ENCODE measurements around the gene TEX28.
"Not testable (repeated sequence)": the region's sequence is repeated elsewhere in the genome, so short reads cannot be mapped to it uniquely, and the experiment has no call there.

Gene TEX28

DNA sequence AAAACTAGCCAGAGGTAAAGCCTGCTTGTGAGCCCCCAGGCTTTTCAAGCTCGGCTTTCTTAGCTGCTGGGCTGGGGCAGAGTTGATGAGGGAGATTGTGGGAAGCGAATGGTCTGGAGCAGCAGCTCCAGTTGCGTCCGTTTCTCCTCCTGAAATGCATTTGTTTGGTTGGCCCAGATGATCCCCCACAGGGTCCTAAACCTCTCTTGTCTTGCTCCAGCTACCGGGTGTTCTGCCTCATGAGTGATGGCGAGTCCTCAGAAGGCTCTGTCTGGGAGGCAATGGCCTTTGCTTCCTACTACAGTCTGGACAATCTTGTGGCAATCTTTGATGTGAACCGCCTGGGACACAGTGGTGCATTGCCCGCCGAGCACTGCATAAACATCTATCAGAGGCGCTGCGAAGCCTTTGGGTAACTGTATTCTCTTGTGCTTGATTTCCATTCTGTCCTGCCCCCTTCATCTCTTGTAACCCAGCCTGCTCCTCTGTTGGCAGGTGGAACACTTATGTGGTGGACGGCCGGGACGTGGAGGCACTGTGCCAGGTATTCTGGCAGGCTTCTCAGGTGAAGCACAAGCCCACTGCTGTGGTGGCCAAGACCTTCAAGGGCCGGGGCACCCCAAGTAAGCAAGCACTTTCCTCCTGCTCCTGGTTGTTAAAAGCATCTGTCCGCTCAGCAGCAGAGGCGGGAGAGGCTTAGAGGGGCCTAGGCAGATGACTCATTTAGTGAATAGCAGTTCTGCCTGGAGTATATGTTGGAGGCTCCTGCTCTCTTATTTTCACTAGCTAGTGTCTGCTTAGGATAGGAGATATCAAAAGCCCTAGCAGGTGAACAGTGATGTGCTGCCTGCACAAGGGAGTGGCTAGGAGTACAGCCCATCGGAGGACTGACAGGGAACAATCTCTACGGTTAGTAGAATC is 16.0 kb upstream of the TEX28 start:
- DNase-seq, result peak; percentile 71

DNA sequence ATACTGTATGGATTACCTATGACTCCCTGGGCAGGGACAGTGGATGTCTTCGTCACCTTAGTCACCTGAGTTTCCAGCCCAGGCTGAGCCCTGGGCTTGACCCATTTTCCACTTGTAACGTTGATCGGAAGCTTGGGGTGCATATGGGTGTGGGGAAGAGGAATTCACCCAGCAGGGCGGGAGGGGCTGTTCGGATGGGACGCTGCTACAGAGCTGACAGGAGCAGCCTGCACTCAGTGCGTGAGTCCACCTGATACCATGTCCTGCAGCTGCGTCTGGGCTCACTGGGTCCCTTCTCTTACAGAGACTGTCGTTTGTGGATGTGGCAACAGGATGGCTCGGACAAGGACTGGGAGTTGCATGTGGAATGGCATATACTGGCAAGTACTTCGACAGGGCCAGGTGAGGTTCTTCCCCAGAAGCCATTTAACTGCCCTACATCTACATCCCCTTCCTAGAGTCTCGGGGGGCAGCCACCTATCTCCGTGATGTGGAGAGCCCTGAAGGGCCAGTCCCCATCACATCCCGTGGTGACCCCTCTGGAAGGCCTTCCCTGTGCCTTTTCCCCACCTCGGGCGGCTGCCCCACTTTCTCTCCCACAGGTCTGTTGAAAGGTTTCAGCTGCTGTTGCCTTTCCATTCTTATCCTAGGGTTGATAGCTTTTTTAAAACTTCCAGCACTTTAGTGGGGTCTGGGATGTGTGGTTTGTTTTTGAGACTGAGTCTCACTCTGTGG is 14.3 kb upstream of the TEX28 start:
- DNase-seq, result no peak

DNA sequence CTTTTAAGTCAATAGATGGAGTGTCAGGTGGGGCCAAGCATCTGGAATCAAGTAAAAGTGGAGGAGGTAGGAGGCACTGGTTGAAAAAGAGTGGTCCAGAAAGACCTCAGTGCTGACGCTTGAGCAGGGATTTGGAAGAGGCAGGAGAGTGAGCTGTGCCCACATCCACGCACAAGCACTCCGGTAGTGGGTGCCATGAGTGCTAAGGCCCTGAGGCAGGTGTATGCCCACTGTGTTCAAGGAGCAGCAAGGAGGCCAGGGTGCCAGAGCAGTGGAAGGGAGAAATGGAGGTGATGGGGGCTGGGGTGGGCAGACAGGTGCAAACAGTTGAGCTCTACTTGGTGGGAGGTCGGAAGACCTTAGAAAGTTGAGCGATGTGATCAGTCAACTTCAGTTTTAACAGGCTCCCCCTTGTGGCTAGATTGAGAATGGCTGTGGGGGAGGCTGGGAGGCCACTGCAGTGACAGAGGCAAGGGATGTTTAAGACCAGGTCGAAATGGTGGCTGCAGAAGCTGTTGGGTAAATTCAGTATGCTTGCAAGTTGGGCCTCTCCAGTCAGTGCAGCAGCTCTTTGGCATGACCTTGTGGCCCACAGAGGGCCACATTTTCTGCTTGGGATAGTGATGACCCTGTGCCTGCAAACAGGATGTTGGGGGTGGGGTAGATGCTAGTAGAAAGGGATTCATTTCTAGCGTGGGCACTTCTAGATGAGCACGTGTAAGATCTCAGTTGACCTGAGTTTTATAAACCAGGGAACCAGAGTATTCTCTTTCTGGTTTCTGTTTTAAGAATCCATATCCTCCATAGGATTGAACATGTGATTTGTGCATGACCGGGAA is 13.4 kb upstream of the TEX28 start:
- no peak for DNase-seq

DNA sequence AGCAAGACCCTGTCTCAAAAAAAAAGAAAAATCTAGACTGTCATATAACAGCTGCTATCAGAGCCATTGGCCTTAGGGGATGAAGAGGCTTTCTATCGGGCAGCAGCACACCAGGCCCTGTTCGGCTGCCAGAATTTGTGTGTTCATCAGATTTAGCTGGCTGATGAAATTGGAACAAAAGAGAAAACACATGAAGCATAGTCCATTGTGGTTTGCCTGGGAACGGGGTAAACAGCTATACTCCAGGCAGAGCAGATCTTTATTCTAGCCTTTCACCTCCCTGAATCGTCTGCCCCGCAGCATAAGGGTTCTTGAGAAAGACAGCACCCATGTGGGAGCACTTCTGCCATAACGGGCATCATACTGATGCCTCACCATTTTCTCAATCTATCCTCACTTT is 12.3 kb upstream of the TEX28 start:
- DNase-seq, result no peak

DNA sequence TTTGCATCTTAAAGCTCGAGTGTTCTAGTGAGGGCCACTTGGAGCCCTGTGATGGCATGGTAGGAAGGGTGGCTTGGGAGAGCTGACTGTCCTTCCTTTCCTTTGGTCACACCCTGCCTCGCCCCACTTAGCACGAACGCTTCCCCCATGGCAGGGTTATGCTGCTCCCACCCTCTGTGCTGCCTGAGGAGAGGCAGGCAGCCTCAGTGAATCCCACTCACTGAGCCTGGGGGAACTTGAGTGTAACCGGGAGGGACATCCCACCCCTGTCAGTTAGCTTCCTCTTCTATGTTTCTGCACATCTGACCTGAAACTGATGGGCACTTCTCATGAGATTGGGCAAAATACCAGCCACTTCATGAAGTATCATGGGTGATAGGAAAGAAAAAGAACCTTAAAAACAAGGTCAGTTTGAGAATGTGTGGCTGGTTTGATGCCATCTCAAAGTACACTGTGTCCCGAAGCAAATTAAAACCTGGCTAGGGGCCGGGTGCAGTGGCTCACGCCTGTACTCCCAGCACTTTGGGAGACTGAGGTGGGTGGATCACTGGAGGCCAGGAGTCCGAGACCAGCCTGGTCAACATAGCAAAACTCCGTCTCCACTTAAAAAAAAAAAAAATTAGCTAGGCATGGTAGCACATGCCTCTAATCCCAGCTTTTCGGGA is 10.7 kb upstream of the TEX28 start:
- DNase-seq, result no peak

DNA sequence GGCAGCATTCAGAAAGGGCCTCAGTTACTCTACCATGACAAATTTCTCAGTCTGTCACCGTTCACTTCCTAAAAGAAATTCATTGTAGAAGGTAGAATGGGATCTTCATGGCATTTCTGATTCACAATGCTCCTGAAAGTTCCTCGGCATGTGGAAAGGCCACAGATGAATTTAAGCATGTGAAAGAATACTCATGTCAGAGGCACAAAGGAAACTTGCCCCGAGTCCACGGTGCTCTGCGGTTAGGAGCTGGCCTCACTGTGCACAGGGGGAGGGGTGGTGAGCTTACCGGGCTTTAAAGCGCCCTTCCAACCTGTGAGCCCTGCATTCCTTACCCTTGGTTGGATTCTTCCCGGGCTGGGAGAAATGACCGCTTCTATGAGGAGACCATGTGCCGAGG is 9.9 kb upstream of the TEX28 start:
- no peak for DNase-seq

DNA sequence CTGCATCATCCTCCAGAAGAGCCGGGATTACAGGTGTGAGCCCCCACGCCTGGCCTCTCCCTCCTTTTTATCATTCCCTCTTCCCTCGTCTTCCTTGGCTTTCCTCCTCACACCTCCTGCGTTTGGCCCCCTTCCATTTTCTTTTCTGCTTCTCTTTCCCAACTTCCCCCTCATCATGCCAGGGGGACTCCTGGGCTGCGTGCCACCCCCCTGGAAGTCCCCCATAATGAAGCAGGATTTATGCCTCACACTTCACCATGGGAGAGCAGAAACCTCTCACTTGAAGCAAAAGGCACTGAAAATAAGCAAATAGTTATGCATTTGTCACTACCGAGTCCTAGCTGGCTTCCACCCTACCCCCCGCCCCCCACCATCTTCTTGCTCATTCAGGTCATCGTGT is 8.6 kb upstream of the TEX28 start:
- no peak for DNase-seq

DNA sequence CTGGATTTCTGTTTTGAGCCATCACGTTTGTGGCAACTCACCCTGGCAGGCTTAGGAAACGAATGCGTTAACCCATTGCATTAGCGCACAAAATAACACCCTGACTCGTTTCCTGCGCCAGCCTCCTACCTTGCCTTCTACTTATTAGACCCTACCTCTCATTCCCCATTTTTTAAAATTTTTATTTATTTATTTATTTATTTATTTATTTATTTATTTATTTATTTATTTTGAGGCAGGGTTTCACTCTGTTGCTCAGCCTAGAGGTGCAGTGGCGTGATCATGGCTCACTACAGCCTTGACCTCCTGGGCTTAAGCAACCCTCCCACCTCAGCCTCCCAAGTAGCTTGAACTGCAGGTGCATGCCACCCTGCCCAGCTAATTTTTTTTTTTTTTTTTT is 8.1 kb upstream of the TEX28 start:
- not testable (repeated sequence) for DNase-seq

DNA sequence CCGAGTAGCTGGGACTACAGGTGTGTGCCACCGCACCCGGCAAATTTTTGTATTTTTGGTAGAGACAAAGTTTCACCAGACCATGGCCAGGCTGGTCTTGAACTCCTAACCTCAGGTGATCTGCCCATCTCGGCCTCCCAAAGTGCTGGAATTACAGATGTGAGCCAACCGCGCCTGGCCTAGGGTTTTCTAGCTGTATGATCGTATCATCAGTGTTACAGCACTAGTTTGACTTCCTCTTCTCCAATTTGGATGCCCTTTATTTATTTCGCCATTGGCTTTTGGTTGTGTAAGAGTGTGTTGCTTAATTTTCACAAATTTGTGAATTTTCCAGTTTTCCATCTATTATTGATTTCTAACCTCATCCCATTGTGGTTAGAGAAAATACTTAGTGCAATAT is 5.9 kb upstream of the TEX28 start:
- no peak for DNase-seq

DNA sequence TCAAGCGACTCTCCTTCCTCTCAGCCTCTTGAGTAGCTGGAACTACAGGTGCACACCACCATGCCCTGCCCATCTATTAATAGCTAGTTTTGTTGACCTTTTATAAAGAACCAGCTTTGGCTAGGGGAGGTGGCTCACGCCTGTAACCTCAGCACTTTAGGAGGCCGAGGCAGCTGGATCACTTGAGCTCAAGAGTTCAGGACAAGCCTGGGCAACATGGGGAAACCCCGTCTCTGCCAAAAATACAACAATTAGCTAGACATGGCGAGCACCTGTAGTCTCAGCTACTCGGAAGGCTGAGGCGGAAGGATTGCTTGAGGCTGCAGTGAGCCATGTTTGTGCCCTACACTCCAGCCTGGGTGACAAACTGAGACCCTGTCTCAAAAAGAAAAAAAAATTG is 3.4 kb upstream of the TEX28 start:
- DNase-seq, result peak; percentile 67

DNA sequence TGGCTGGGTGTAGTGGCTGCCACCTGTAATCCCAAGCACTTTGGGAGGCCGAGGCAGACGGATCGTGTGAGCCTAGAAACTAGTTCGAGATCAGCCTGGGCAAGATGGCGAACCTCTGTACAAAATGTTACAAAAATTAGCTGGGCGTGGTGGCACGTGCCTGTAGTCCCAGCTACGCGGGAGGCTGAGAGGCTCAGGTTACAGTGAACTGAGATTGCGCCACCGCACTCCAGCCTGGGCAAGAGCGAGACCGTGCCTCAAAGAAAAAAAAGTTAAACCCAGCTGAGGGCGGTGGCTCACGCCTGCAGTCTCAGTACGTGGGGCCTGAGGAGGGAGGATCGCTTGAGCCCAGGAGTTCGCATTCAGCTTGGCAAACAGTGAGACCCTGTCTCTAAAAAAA is 1.8 kb upstream of the TEX28 start:
- DNase-seq, result no peak

DNA sequence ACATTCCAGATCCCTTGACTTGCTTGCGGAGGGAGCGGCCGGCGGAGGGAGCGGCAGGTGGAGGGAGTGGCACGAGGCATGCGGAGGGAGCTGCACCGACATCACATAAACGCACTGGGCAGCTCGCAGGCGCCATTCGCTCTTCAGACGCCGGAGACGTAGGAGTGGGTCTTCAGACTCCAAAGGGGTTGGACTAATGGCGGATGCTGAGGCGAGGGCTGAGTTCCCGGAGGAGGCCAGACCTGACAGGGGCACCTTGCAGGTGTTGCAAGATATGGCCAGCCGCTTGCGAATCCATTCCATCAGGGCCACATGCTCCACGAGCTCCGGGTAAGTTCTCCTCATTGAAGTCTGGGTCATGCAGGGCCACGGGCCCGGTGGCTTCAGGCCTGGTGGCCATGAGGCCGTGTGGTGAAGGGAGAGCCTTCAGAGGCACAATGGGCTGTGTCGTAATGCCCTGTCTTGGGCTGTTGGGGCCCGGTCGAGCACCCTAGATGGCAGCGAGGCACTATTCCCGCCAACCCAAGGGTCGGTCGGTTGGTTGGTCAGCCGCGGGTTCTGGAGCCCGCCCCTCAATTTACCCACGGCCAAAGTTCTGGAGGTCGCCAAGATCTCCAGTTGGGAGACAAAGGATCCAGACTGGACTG is 863 bp upstream of the TEX28 start, which contains the start of gene TKTL1:
TKTL1 (plus strand) TSS at position 132 of the 647 bp plus-strand sequence; CDS start at position 197, 65 bp downstream.
- DNase-seq, result no peak

DNA sequence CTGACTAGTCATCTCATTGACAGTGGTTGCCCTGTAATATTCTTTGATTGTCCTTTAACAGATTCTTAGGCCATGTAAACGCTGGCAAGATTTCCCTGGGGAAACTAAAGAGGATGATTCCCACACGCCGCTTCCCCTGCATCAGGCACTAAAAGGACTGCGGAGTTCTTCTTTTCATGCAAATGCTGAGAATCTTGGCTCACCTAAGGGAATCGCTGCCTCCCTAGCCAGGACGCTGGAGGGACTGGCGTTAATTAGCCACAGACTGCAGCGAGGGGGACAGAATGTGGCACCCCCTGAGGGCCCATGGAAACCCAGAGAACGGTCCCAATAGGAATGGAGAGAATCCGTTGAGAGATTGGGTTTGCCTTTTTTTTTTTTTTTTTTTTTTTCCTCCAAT is 8.5 kb downstream of the TEX28 start:
- DNase-seq, result not testable (repeated sequence)

DNA sequence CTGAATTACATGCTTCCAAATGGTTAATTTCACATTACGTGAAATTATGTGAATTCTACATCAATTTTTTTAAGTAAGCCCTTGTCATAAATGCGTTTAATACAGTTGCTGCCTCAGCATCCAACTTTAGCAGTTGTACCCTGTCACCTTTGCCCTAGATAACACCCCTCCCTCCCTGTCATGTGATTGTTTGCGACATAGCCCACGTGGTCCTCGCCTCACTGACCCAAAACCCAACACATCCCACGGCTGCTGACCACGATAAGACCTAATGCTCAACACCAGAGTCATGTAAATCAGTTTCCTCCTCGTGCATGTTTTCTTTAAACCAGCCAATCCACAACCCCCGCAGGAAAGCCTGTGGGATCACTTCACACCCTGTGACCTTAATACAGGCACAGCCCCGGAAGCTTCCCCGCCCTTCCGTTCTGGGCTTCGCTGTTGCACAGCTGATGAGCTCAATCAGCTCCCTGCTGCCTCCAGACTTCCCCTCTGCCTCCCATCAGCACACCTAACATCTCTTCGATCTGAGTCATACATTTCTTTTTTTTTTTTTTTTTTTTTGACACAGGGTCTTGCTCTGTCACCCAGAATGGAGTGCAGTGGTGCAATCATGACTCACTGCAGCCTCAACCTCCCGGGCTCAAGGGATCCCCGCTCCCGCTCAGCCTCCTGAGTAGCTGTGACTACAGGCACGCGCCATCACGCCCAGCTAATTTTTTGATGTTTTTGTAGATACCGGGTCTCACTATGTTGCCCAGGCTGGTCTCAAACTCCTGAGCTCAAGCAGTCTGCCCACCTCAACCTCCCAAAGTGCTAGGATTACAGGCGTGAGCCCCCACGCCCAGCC is 10.2 kb downstream of the TEX28 start:
- DNase-seq, result not testable (repeated sequence)

DNA sequence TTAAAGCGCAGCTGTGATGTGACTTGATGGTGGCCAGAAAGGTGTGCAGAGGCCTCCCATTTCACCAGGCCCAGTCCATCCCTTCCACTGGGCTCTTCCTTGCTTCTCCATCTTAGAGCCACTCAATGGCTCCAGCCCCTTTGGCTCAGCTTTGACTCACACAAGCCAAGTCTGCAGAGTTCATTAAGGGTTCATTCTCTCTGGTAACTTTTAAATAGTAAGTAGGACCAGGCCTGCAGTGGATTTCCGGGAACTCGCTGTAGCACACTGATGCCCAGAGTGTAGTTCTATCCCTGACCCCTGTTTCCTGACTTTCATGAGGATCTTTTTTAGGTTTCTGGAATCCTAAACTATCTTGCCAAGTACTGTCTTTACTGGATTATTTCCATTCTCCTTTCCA is 25.7 kb downstream of the TEX28 start:
- not testable (repeated sequence) for DNase-seq

DNA sequence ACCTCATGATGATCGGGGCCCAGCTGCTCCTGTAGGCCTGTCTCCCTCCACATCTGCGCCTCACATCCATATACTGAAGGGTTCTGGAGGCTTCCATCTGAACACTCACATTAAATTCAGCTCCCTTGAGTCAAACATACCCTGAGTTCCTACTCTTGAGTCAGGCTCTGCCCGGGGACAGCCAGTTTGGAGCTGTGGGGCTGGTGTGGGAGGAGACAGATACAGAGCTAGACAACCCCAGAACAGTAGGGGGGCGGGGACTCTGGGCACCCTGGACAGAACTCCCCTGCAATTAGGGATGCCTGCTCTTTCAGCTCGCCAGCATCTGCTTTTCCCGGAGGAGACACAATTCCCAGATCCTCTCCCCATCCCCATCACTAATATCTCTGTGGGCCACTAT is 31.9 kb downstream of the TEX28 start:
- not testable (repeated sequence) for DNase-seq

DNA sequence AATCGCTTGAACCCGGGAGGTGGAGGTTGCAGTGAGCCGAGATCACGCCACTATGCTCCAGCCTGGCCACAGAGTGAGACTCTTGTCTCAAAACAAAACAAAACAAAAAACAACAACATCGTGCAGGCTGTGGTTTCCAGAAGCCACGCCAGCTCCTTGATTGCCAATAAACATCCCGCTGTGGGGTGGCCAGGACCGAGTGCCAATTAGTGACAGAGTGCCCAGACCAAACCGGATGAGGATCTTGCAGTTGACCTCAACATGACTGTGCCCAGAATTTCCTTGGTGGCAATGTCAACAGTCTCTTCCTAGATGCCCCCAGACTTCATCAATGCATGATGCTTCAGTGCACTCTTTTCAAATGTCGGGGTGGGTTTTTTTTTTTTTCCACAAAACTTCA is 36.2 kb downstream of the TEX28 start:
- not testable (repeated sequence) for DNase-seq

DNA sequence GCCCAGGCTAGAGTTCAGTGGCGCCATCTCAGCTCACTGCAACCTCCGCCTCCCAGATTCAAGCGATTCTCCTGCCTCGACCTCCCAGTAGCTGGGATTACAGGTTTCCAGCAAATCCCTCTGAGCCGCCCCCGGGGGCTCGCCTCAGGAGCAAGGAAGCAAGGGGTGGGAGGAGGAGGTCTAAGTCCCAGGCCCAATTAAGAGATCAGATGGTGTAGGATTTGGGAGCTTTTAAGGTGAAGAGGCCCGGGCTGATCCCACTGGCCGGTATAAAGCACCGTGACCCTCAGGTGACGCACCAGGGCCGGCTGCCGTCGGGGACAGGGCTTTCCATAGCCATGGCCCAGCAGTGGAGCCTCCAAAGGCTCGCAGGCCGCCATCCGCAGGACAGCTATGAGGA is 37.6 kb downstream of the TEX28 start, which contains the start of gene OPN1MW3:
OPN1MW3 (plus strand) TSS at position 301 of the 400 bp plus-strand sequence; CDS start at position 339, 38 bp downstream.
- not testable (repeated sequence) for DNase-seq

DNA sequence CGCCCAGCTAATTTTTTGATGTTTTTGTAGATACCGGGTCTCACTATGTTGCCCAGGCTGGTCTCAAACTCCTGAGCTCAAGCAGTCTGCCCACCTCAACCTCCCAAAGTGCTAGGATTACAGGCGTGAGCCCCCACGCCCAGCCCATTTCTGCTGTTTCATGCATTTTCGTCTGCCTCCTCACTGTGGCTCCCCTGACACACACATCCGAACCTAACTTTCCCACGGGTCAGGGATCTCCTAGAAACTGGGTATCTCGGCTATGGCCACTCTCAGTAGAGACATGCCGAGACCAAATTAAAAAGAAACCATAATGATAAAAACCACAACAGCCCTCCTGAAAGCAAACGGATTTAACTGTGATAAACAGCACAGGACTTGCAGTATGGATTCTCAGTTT is 46.8 kb downstream of the TEX28 start:
- not testable (repeated sequence) for DNase-seq

DNA sequence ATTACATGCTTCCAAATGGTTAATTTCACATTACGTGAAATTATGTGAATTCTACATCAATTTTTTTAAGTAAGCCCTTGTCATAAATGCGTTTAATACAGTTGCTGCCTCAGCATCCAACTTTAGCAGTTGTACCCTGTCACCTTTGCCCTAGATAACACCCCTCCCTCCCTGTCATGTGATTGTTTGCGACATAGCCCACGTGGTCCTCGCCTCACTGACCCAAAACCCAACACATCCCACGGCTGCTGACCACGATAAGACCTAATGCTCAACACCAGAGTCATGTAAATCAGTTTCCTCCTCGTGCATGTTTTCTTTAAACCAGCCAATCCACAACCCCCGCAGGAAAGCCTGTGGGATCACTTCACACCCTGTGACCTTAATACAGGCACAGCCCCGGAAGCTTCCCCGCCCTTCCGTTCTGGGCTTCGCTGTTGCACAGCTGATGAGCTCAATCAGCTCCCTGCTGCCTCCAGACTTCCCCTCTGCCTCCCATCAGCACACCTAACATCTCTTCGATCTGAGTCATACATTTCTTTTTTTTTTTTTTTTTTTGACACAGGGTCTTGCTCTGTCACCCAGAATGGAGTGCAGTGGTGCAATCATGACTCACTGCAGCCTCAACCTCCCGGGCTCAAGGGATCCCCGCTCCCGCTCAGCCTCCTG is 47.4 kb downstream of the TEX28 start:
- not testable (repeated sequence) for DNase-seq
